ENCODE measurements around the gene NQO2. TPM values are rescaled to one million over a fixed set of nuclear protein-coding genes. Genes with fewer than 3 reads are reported as not detected.
"Not testable (repeated sequence)": the region's sequence is repeated elsewhere in the genome, so short reads cannot be mapped to it uniquely, and the experiment has no call there.

NQO2 gene
- polyA plus RNA-seq, 12 donors: 13.9 to 29.6 (median 17.9) TPM; not detected in 1

- DNase-seq: no peak
These were observed 31.8 kb upstream of the NQO2 start for GRCh38 chr6:2967936-2968335.

DNA sequence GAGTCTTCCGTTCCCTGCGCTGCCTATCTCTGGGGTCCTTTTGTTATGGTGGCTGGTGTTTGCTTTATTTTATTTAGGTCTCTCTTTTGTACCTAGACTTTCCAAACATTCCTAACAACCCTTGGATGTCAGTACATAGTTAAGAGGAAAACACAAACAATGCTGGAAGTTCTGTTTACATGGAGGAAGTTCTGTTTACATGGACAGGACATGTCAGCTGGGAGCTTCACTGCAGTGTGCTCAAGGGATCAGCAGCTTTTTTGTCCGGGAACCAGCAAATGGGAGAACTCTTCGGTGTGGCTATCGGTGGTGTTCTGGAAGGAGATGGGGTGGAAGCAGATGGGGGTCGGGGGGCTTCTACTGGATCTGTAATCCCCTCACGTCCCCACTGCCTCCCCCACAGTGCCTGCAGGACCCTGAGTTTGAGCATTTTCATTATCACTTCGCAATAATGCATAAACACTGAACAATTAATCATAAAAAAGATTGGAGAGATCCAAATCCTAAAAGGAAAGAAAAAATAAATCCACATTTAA is 31.0 kb upstream of the NQO2 start:
- DNase-seq: no peak

DNA sequence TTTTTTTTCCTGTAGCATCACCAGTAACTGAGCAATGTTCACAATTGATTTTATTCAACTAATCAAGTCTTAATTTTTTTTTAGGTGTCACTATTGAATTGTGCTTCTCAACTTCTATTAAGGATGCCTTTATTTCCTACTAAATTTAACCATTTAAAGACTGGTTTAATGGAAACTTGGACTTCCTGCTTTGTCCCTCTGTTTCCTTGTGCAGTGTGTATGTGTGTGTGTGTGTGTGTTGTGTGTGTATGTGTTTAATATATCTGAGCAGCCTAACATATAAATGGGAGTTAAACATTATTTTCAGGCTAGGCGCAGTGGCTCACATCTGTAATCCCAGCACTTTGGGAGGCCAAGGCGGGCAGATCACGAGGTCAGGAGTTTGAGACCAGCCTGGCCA is 30.1 kb upstream of the NQO2 start:
- no peak for DNase-seq

- peak; percentile 34 for DNase-seq
These were observed 29.5 kb upstream of the NQO2 start for GRCh38 chr6:2970034-2970685.

DNA sequence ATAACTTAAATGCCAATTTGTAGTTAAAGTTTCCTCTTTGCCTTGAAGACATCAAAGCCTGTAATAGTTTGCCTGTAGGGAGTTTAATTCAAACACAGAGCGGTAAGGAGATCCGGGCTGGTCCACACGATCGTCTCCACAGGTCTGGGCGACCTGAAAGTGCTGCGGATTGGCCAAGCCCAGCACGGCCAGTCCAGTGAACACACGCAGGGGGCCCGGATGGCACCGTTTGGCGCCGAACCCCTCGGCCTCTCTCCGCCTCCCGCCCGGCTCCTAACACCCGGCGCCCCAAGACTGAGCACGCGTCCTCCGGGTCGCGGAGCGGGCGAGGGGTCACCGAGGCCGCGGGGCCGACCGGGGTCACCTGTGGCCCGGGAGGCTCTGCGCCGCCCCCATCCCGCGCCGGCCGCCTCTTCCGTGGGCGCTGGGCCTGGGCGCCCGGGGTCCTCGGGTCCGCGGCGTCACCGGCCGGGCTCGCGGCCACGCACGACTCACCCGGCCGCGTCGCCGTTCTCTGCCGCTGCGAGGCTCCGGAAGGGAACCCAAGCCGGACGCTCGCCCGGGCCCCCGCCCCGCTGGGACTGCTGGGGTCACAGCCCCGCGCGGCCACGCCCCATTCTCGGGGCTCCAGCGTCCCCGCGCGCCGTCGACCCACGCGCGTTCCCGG is 28.8 kb upstream of the NQO2 start:
- peak; percentile 52 for DNase-seq

GRCh38 chr6:2971420-2972218 is 28.1 kb upstream of the NQO2 start, which contains the start of gene SERPINB6:
Gene SERPINB6 (minus strand): TSS chr6:2971567. CDS start chr6:2959332, 12,235 bp downstream.
- DNase-seq: peak; percentile 85

- not testable (repeated sequence) for DNase-seq
These were observed 27.5 kb upstream of the NQO2 start for GRCh38 chr6:2972219-2972487.

- not testable (repeated sequence) for DNase-seq
These were observed 27.0 kb upstream of the NQO2 start for GRCh38 chr6:2972685-2973084.

- not testable (repeated sequence) for DNase-seq
These were observed 26.5 kb upstream of the NQO2 start for GRCh38 chr6:2973180-2973579.

GRCh38 chr6:2973676-2974075 is 26.0 kb upstream of the NQO2 start:
- DNase-seq: no peak

DNA sequence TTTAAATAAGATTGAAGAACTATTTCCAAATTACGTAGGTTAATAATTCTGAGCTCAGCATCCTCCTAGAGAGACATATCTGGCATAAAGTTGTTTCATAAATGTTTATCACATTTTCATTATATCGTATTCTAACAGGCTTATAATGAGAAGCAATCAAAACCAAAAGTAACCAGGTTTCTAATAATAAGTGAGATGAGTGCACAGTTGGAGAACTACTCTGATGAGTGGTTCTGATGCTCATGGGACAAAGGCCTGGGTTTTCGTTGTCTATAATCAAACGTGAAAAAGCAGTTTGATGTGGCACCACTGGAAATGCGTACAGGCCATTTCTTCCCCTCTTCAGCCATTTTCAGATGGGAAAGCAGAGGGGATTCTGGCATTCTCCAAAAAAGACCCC is 23.6 kb upstream of the NQO2 start:
- DNase-seq: no peak

DNA sequence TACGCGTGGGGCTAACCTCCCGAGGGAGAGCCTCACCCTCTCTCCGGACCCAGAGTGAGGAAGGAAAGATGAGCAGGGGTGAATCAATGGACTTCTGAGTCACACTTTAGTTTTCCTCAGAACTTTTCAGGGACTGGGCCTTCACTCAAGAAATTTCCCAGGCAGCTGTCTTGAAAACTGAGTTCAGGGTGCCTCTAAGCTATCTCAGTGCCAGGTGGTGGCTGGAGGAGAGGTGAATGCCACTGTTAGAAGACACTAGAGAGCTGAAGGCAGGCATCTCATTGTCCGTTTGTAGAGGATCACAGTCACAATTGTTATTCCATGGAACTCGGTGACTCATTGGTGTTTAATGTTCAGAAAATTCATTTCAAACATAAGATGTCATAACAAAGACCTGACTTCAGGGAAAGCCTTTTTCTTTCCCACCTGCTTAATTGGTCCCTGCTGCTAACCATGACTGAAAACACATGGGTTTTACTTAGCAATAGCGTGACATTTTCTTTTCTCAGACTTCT is 23.1 kb upstream of the NQO2 start:
- no peak for DNase-seq

GRCh38 chr6:2977290-2977689 is 22.4 kb upstream of the NQO2 start:
- DNase-seq: no peak

DNA sequence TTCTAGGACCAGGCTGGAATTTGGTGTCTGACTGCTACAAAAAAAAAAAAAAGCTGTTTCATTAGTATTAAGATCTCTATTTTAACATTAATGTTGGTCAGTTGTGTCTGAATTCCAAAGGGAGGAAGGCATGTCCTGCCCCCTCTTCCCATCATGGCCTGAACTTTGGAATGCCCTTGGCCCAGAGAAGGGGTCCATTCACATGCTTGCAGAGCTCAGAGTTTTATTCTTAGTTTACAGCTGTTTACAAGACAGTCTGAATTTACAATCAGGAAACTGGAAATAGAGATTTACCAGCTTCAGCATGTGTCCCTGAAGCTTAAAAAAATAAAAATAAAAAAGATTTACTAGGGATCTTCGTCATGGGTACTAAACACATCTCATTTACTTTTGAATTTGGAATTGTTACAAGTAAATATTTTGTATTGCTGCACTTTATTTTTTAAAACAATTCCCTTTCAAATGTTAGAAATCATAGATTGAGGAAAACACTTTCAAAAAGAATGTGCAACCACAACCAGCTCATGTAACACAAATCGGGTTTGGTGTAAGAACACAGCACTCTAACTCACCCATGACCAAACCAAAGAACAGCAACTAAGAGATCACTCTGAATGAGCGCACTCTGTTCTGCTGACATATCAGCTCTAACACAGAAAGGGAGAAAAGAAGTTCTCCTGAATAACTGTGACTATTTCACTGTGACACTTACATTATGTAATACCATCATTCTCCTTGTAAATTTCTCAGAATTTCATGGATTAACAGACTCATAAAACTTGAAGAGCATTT is 21.7 kb upstream of the NQO2 start:
- no peak for DNase-seq

GRCh38 chr6:2978923-2979322 is 20.8 kb upstream of the NQO2 start:
- no peak for DNase-seq

DNA sequence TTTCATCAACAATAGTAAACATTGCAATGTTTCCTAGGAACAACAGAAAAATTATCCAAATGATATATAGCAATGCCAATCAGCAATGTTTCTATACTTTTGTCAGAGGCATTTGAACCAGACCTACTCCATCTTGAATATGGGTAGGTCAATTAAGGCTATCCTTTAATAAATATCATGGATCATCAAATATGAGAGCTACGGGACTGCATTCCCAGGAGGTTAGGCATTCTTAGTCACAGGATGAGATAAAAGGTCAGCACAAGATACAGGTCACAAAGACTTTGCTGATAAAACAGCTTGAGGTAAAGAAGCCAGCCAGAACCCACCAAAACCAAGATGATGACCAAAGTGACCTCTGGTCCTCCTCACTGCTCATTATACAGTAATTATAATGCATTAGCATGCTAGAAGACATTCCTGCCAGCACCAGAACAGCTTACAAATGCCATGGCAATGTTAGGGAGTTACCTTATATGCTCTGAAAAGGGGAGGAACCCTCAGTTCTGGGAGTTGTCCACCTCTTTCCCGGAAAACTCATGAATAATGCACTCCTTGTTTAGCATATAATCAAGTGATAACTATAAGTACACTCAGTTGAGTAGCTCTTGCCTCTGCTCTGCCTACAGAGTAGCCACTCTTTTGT is 19.8 kb upstream of the NQO2 start:
- DNase-seq: no peak

DNA sequence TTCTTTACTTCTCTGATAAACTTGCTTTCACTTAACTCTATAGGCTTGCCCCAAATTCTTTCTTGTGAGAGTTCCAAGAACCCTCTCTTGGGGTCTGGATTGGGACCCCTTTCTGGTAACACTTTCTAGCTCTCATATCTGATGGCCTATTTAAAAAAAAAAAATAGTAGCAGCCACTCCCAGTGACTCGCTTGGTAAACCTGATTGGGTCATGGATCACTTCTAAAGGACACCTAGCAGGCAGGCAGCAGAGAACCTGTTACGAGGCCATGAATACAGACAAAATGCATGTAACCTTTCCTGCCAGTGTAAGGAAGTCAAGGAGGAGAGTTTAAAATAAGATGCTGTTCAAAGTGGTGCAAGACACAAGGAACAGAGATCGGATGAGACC is 19.2 kb upstream of the NQO2 start:
- DNase-seq: no peak

- no peak for DNase-seq
These were observed 17.1 kb upstream of the NQO2 start for GRCh38 chr6:2982426-2983117.

DNA sequence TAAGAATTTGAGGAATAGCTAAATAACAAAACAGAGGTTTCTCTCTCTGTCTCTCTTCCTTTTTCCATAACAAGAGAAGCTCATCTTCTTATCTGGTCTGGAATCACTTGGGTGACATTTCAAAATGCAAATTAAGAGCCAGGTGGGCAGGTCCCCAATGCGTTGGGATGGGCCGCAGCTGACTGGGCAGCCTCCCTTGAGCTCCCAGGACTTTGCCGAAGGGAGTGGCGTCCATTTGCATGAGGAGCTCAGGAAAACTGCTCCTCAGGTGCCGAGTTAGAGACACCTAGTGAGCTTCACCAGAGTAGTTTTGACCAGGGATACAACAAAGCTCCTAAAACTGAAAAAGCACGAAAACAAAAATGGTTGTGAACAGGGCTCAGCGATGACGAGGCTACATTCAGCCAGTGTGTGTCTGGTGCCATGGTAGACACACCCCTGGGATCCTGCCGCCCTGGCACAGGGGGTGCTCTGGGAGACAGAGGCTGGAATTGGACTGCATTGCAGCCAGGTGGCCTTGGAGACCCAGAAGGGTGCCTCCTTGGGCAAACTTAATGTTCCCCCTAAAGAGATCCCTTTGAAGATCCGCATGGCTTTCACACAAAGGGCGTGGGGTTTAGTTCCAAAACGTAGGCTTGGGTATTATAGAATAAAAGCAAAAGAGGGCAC is 14.8 kb upstream of the NQO2 start:
- DNase-seq: no peak

- DNase-seq: peak; percentile 87
These were observed 12.9 kb upstream of the NQO2 start for GRCh38 chr6:2986722-2987221.

Data from muscle of arm (tissue), 12 donors.